Right forelimb (tissue), 1 donor: ENCODE measurements around the gene MAP4.
"Not testable (repeated sequence)": the region's sequence is repeated elsewhere in the genome, so short reads cannot be mapped to it uniquely, and the experiment has no call there.

Source experiments
- DNase-seq: peaks from one replicate; pipeline ENCODE4 v3.0.0-alpha.2; 2018

Gene MAP4

DNA sequence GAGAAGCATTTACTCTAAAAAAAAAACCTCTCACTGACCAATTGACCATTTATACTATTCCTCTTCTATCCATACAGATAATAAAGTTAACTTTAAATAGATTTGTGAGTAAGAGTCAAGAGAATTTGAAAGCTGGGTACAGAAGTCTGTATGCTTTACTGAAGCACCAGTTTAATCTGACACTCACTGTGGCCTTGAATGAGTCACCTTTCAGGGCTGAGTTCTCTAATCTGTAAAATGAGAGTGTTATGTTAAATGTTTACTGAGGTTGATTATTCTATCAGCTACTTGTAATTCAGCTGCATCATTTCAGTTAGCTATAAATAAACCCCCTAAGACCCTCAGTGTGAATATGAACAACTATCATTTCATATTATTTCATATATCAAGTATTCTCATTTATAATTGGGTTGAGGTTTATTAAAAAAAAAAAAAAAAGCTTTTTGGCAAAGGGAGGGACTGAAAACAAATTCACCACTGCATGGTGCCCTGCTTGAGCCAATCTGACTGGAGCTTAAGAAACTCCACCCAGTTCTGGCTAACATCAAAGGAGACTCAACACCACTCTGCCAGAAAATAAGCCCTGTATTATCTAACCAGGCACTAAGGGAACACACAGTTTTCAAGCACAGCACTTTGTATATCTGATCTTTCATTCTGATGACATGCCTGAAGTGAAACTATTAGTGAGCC, 2.8 kb downstream of the MAP4 start:
- DNase-seq: no peak

GRCh38 chr3:48012659-48013058, 3.6 kb downstream of the MAP4 start:
- no peak for DNase-seq

DNA sequence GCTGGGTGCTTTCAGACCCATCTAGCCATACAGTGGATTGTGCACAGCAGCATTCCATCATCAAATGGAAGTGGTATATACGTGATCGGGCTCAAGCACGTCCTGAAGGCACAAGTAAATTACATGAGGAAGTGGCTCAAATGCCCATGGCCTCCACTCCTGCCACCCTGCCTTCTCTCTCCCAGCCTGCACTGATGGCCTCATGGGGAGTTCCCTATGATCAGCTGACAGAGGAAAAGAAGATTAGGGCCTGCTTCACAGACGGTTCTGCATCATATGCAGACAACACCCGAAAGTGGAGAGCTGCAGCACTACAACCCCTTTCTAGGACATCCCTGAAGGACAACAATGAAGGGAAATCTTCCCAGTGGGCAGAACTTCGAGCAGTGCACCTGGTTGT, 8.2 kb downstream of the MAP4 start:
- not testable (repeated sequence) for DNase-seq

DNA sequence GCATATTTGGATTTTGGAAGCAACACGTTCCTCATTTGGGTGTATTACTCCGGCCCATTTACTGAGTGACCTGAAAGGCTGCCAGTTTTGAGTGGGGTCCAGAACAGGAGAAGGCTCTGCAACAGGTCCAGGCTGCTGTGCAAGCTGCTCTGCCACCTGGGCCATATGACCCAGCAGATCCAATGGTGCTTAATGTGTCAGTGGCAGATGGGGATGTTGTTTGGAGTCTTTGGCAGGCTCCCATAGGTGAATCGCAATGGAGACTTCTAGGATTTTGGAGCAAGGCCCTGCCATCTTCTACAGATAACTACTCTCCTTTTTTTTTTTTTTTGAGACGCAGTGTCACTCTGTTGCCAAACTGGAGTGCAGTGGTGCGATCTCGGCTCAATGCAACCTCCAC, 8.9 kb downstream of the MAP4 start:
- not testable (repeated sequence) for DNase-seq

DNA sequence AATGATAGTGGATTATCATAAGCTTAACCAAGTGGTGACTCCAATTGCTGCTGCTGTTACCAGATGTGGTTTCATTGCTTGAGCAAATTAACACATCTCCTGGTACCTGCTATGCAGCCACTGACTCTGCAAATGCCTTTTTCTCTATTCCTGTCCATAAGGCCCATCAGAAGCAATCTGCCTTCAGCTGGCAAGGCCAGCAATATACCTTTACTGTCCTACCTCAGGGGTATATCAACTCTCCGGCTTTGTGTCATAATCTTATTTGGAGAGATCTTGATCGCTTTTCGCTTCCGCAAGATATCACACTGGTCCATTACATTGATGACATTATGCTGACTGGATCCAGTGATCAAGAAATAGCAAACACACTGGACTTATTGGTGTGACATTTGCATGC, 9.4 kb downstream of the MAP4 start:
- not testable (repeated sequence) for DNase-seq

GRCh38 chr3:48004694-48005093, 11.5 kb downstream of the MAP4 start:
- no peak for DNase-seq

GRCh38 chr3:48002787-48003186, 13.4 kb downstream of the MAP4 start:
- no peak for DNase-seq

DNA sequence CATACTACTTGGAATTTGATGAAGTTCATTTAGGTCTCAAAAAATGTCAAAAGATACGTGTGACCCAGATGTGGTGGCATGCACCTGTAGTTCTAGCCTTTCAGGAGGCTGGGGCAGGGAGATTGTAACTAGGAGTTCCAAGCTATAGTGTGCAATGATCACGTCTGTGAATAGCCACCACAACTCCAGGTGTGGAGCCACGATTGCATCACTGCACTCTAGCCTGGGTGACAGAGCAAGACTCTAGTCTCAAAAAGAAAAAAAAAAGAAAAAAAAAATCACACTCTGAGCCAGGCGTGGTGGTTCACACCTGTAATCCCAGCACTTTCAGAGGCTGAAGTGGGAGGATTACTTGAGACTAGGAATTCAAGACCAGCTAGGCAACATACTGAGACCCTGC, 14.2 kb downstream of the MAP4 start:
- no peak for DNase-seq

DNA sequence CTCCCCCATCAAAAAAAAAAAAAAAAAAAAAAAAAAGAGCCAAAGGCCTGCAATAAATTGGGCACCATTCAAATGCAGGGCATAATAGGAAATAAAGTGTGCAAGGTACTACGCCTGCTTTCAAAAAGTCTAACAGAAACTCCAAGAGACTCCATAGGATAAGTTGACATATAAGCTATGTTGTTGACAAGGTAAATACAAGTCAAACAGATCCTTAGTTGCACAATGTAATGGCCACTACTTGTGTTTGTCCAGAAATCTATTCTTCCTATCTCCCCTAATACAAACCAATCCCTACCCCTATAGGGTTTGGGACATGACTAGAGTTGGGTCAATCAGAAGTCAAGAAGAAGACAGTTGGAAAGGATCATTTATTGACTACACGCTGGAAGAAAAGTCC, 16.0 kb downstream of the MAP4 start:
- DNase-seq: no peak

- no peak for DNase-seq
Measured at GRCh38 chr3:47996440-47996839, 19.8 kb downstream of the MAP4 start.

- no peak for DNase-seq
Measured at GRCh38 chr3:47994180-47994579, 22.0 kb downstream of the MAP4 start.

- no peak for DNase-seq
Measured at GRCh38 chr3:47991341-47991740, 24.9 kb downstream of the MAP4 start.

GRCh38 chr3:47989981-47990440, 26.2 kb downstream of the MAP4 start:
- peak; percentile 68 for DNase-seq

DNA sequence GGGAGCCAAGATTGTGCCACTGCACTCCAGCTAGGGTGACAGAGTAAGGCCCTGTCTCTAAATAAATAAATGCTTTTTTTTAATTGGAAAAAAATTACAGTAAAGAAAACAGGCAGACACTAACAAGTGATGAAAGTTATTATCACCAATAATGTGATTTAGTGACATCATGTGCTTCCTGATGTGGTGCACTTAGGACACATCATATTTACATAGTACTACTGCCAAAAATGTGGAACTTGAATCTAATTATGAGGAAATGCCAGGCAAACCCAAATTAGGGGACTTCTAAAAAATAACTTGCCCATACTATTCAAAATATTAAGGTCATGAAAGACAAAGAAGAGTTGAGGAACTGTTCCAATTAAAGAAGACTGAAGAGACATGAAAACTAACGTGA, 30.8 kb downstream of the MAP4 start:
- DNase-seq: no peak

DNA sequence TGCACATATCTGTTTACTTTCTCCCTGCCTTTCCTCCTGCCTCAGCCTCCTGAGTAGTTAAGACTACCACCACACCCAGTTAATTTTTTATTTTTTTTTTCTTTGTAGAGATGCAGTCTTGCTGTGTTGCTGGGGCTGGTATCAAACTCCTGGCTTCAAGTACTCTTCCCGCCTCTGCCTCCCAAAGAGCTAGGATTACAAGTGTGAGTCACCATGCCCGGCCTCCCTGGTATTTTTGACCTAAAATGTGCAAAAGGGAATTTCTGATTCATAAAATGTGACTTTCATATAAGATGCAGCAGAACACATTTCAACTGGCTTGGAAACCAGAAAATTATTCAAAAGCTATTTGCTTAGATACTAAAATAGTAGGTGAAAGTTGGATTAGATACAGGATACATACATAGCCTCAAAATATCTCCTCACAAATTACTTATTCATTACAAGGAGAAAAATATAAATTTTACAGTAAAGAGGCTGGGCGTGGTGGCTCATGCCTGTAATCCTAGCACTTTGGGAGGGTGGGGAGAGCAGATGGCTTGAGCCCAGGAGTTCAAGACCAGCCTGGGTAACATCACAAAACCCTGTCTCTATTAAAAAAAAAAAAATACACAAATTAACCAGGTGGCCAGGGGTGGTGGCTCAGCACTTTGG, 32.0 kb downstream of the MAP4 start:
- no peak for DNase-seq

- DNase-seq: no peak
Measured at GRCh38 chr3:47980795-47981194, 35.4 kb downstream of the MAP4 start.

DNA sequence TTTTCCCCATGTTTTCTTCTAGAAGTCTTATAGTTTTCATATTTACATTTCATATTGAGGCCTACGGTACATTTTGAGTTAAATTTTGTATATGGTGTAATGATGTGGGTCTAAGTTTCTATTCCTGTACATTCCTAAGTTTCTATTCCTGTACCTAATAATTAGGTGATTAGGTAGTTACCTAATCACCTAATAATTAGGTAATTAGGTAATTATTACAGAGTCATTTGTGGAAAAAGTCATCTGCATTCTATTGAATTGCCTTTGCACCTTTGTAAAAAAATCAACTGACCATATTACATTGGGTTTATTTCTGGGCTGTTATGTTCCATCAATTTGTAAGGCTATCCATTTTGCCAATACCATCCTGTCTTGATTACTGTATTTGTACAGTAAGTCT, 37.1 kb downstream of the MAP4 start:
- no peak for DNase-seq

DNA sequence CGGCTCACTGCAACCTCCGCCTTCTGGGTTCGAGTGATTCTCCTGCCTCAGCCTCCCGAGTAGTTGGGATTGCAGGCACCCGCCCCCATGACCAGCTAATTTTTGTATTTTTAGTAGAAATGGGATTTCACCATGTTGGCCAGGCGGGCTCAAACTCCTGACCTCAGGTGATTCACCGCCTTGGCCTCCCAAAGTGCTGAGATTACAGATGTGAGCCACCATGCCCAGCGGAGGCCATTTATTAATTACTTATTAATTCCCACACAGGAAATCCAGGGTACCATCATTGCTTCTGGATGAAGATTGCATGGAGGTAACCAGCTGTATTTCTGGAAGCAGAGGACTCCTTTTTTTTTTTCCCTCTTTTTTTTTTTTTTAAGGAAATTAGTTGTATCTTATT, 37.8 kb downstream of the MAP4 start:
- DNase-seq: no peak

DNA sequence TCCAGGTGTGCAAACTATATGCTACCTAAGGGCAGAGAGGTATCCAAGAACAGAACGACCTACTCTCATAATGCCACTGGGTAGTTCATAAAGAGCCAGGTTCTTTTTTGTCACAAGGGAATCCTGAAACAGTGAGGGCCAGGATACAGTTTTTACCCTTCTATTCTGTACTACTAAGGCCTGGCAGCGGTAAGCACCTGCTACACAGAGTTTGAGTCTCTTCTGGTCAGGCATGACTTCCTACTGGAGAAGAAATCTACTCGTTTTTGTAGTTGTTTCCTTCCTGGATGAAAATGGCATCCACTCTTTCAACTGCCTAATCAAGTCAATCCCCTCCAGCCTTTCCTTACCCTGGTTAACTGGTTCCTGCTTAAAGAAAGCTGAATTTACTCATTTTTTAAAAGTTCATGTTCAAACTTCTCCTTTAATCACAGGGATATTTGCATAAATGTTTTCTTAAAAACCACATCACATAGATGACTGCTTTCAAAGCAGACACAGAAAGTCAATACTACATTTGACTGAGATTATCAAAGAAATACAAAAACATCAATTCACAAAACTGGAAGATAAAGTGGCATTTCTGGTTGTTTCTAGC, 40.0 kb downstream of the MAP4 start:
- no peak for DNase-seq

DNA sequence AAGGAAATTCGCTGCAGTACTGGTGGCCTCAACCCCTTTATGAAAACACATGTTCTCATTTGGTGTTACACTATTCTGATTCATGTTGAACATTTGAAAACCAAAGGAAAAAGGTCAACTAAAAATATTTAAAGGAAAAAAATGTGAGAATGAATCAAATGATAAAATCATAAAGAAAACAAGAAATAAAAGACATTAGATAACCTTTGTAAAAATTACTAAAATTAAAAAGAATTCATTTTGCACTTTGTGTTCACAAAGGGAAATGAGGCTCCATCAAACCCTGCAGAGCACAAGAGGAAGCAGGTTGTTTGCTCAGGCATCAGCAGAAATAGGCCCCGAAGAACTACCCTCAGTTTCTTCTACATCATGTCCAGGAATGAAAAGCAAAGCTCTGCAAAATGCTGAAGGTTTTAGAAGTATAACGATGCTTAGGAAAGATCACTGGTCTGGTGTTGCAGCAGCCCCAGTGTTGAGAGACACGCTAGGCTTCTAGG, 41.2 kb downstream of the MAP4 start:
- DNase-seq: no peak

GRCh38 chr3:47971081-47971480, 45.1 kb downstream of the MAP4 start:
- no peak for DNase-seq

- DNase-seq: no peak
Measured at GRCh38 chr3:47964740-47965139, 51.5 kb downstream of the MAP4 start.

DNA sequence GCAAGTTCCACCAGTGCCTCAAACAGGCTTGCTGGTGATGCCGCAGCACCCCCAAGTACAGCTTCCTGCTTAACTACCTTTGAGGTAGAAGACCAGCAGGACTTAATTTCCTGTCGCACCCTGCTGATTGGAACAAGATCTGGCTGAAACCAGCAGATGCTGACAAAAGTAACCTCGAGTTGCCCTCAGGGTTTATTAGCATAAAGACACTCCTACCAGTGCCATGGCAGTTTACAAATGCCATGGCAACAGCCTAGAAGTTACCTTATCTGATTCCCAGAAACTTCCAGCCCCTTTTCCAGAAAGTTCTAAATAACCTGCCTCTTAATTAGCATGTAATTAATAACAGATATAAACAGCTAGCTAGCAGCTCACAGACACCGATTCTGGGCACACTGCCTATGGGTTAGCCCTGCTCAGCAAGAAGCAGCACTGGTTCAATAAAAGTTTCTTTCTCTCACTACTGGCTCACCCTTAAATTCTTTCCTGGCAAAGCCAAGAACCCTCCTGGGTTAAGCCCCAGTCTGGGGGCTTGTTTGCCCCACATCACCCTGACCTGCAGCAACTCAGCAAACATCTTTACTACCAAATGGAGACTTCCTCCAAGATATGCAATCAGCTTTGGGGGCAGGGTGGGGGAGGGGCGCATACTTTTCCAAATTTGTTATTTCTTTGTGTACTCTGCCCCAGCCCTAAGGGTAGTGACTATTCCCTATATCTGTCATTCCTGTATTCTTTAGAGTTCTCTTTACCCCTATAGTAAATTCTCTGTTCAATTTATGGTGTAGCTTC, 54.2 kb downstream of the MAP4 start:
- DNase-seq: no peak
